K562 (cell line): ENCODE measurements around the gene RNH1. TPM values are rescaled to one million over a fixed set of nuclear protein-coding genes. Genes with fewer than 3 reads are reported as not detected.

Experiments
- CEBPZ ChIP-seq: fragments of 150-350 bp; IDR thresholded peaks from 2 replicates; pipeline ENCODE4 v1.6.1; 2014; ENCODE audit warnings: low read depth, mild to moderate bottlenecking, low read length, borderline replicate concordance
- CHD7 ChIP-seq: fragments of 200-600 bp; sonication (generic); IDR thresholded peaks from one replicate; pipeline ENCODE4 v1.6.1; 2012; ENCODE audit warnings: mild to moderate bottlenecking, low read depth, low read length, inconsistent platforms
- L3MBTL2 ChIP-seq: fragments of 450-650 bp; IDR thresholded peaks from 2 replicates; pipeline ENCODE4 v1.6.1; 2016; ENCODE audit warnings: mild to moderate bottlenecking, moderate library complexity
- TCF7L2 ChIP-seq: fragments of 150-350 bp; IDR thresholded peaks from 2 replicates; pipeline ENCODE4 v1.6.1; 2016; ENCODE audit warnings: low read depth, mild to moderate bottlenecking, low read length, moderate library complexity
- ZBTB9 ChIP-seq: fragments of 450-650 bp; formaldehyde crosslinking; IDR thresholded peaks from 2 replicates; pipeline ENCODE4 v1.4.0; 2020; ENCODE audit warnings: mild to moderate bottlenecking, moderate library complexity
- ZHX1 ChIP-seq: fragments of 150-350 bp; conservative IDR thresholded peaks from 2 replicates; pipeline ENCODE4 v1.6.1; 2014; ENCODE audit warnings: low read length
- ZKSCAN1 ChIP-seq: fragments of 150-350 bp; IDR thresholded peaks from 2 replicates; pipeline ENCODE4 v1.6.1; 2016; ENCODE audit warnings: low read depth, low read length
- ZNF24 ChIP-seq: fragments of 450-650 bp; IDR thresholded peaks from 2 replicates; pipeline ENCODE4 v1.6.1; 2016
- polyA plus RNA-seq, 8 experiments: library from polyadenylated mRNA; depleted of rRNA in 4 of 8; stranded (reverse) in 5 of 8; unstranded in 3 of 8; fragments of >200 nt; fragmentation: Nextera tagmentation in 2 of 8; fragmentation: Illumina TruSeq in 1 of 8; extraction: Ambion mirVana in 2 of 8; extraction: Trizol in 1 of 8; gene quantifications; 2 replicates each; pipeline versions ENCODE4 v1.2.1 to v1.2.3, GENCODE V29; 2011 to 2014; ENCODE audit warnings: inconsistent platforms in 1 of 8, missing spikeins in 1 of 8
- total RNA-seq, 7 experiments: library from RNA; depleted of rRNA in 6 of 7; stranded (reverse); fragments of >200 nt in 6 of 7; fragmentation: Illumina TruSeq in 2 of 7; extraction: Trizol in 2 of 7; gene quantifications; 2 replicates each; pipeline versions ENCODE4 v1.2.1 to v1.2.3, GENCODE V29; 2011 to 2021; ENCODE audit warnings: low replicate concordance in 1 of 7

RNH1 gene
- total and polyA plus RNA-seq, 9 of the 15 experiments (the other 6 are each of a cell fraction or from before 2014, with no cell fraction given): 2.5 to 160 (median 44.3) TPM

- TF ChIP-seq CHD7: no peak
- TF ChIP-seq ZHX1: no peak; the same call in 1 of the 2 replicates
- TF ChIP-seq ZBTB9 (CRISPR knock-in tag): peak; percentile 68
- TF ChIP-seq TCF7L2: no peak
- TF ChIP-seq CEBPZ: no peak
- peak; percentile 85 for TF ChIP-seq L3MBTL2
- TF ChIP-seq ZKSCAN1: no peak
- no peak for TF ChIP-seq ZNF24
Observed at GRCh38 chr11:506995-507726, at the start of gene RNH1 (continued).
